A549 (cell line): ENCODE data around the gene BPIFB2. TPM values are rescaled to one million over a fixed set of nuclear protein-coding genes. Genes with fewer than 3 reads are reported as not detected.

Experiments used
- ATAC-seq, 2 experiments: fragments of 200-7000 bp in 1 of 2; fragments of >200 bp in 1 of 2; cut with Nextera tagmentation in 1 of 2; cut with Tn5 transposase in 1 of 2; 3 replicates each; pipeline versions ENCODE4 v1.8.0 to v1.9.1; 2018 to 2020; ENCODE audit warnings: mild to moderate bottlenecking in 1 of 2, moderate library complexity in 1 of 2
- CTCF ChIA-PET: fragments of 300-600 bp; sonication (Branson Sonifier 250); formaldehyde crosslinking; extraction: SDS; loops from one replicate; lab custom pipeline; 2021; ENCODE audit warnings: antibody characterized with exemption, inconsistent platforms; lab: Yijun Ruan, JAX
- POLR2A ChIA-PET: fragments of 350-600 bp; formaldehyde crosslinking; extraction: SDS; loops from one replicate; lab custom pipeline; 2021; ENCODE audit warnings: antibody characterized with exemption, inconsistent platforms; lab: Yijun Ruan, JAX
- DNase-seq, 2 experiments: peaks; one replicate each; pipeline versions ENCODE4 v3.0.0 to v3.0.0-alpha.2; 2011 to 2016; ENCODE audit warnings: low read depth in 1 of 2, low spot score in 1 of 2
- FAIRE-seq: peaks from 2 replicates; lab custom pipeline; 2011; peaks lifted over from hg19 to GRCh38; lab: Jason Lieb, UNC
- H3K27ac ChIP-seq, 2 experiments: fragments of >200 bp; sonication (Bioruptor Twin); formaldehyde crosslinking; 3 replicates each; pipeline ENCODE4 v1.5.1; 2016 to 2017
- H3K4me1 ChIP-seq: fragments of >200 bp; sonication (Bioruptor Twin); formaldehyde crosslinking; 3 replicates; pipeline ENCODE4 v1.6.1; 2016
- H3K4me2 ChIP-seq: fragments of >200 bp; sonication (Bioruptor Twin); formaldehyde crosslinking; 3 replicates; pipeline ENCODE4 v1.6.1; 2016
- H3K4me3 ChIP-seq: fragments of >200 bp; sonication (Bioruptor Twin); formaldehyde crosslinking; 3 replicates; pipeline ENCODE4 v1.5.1; 2016
- H3K9me3 ChIP-seq: fragments of >200 bp; sonication (Bioruptor Twin); formaldehyde crosslinking; 3 replicates; pipeline ENCODE4 v1.6.1; 2016
- BHLHE40 ChIP-seq: IDR thresholded peaks from 2 replicates; pipeline ENCODE4 v1.6.1; 2012; ENCODE audit warnings: low read depth, low read length, inconsistent platforms
- EHF ChIP-seq: fragments of 250-450 bp; sonication (Bioruptor Pico); IDR thresholded peaks from 2 replicates; pipeline ENCODE4 v1.5.0; 2020; ENCODE audit warnings: mild to moderate bottlenecking
- EP300 ChIP-seq, 2 experiments: fragments of >200 bp; sonication (Bioruptor Twin); formaldehyde crosslinking; IDR thresholded peaks; 2 replicates in 1 of 2; 3 replicates in 1 of 2; pipeline ENCODE4 v1.6.1; 2016 to 2017
- FOSB ChIP-seq: fragments of 250-450 bp; sonication (Bioruptor Pico); IDR thresholded peaks from 2 replicates; pipeline ENCODE4 v1.5.0; 2020; ENCODE audit warnings: mild to moderate bottlenecking, moderate library complexity
- HDAC2 ChIP-seq: fragments of 200-600 bp; sonication (generic); IDR thresholded peaks from 2 replicates; pipeline ENCODE4 v1.6.1; 2016
- HOXA7 ChIP-seq: fragments of 250-450 bp; sonication (Bioruptor Pico); IDR thresholded peaks from 2 replicates; pipeline ENCODE4 v1.5.0; 2020; ENCODE audit warnings: mild to moderate bottlenecking, moderate library complexity
- HOXB5 ChIP-seq: fragments of 250-450 bp; sonication (Bioruptor Pico); IDR thresholded peaks from 2 replicates; pipeline ENCODE4 v1.5.0; 2020; ENCODE audit warnings: mild to moderate bottlenecking, moderate library complexity
- NR3C1 ChIP-seq: fragments of >200 bp; sonication (Bioruptor Twin); formaldehyde crosslinking; IDR thresholded peaks from 3 replicates; pipeline ENCODE4 v1.6.1; 2017
- RCOR1 ChIP-seq: fragments of 150-350 bp; IDR thresholded peaks from 2 replicates; pipeline ENCODE4 v1.6.1; 2014; ENCODE audit warnings: antibody characterized with exemption, low read length, low read depth
- SREBF2 ChIP-seq: fragments of 450-650 bp; IDR thresholded peaks from 2 replicates; pipeline ENCODE4 v1.6.1; 2014; ENCODE audit warnings: mild to moderate bottlenecking, moderate library complexity
- TP53 ChIP-seq: fragments of 250-450 bp; sonication (Bioruptor Pico); IDR thresholded peaks from 2 replicates; pipeline ENCODE4 v1.5.0; 2021; ENCODE audit warnings: mild to moderate bottlenecking, moderate library complexity
- ZC3H11A ChIP-seq: fragments of 450-650 bp; IDR thresholded peaks from 2 replicates; pipeline ENCODE4 v1.6.1; 2014; ENCODE audit warnings: antibody characterized with exemption, mild to moderate bottlenecking
- ZNF302 ChIP-seq: fragments of 250-450 bp; sonication (Bioruptor Pico); IDR thresholded peaks from 2 replicates; pipeline ENCODE4 v1.9.0; 2021; ENCODE audit warnings: inconsistent platforms, mild to moderate bottlenecking, moderate library complexity
- WGBS: methylation state at CpG from one replicate; pipeline ENCODE4 v1.1.6; 2017; ENCODE audit errors: missing lambda C conversion rate; 5-methylcytosine and 5-hydroxymethylcytosine counted together
- polyA plus RNA-seq, 4 experiments: library from polyadenylated mRNA; depleted of rRNA in 3 of 4; stranded (reverse); fragments of >200 nt; fragmentation: RNase III in 1 of 4; extraction: RNeasy Plus Mini Kit Qiagen cat#74134 plus additional on column Dnase treatment in 1 of 4; gene quantifications; 2 replicates in 3 of 4; 3 replicates in 1 of 4; pipeline ENCODE4 v1.2.3, GENCODE V29; 2011 to 2017
- TF ChIP-seq, protein P1 (sequence below): fragments of 250-450 bp; sonication (Bioruptor Pico); IDR thresholded peaks from 2 replicates; pipeline ENCODE4 v1.5.0; 2021; ENCODE audit warnings: mild to moderate bottlenecking, moderate library complexity, borderline replicate concordance
- TF ChIP-seq, protein P2 (sequence below): fragments of >200 bp; sonication (Bioruptor Twin); formaldehyde crosslinking; IDR thresholded peaks from 2 replicates; pipeline ENCODE4 v1.6.1; 2016

Gene BPIFB2
- polyA plus RNA-seq, 2 of the 4 experiments (the other 2 are of a cell fraction): not detected

DNA sequence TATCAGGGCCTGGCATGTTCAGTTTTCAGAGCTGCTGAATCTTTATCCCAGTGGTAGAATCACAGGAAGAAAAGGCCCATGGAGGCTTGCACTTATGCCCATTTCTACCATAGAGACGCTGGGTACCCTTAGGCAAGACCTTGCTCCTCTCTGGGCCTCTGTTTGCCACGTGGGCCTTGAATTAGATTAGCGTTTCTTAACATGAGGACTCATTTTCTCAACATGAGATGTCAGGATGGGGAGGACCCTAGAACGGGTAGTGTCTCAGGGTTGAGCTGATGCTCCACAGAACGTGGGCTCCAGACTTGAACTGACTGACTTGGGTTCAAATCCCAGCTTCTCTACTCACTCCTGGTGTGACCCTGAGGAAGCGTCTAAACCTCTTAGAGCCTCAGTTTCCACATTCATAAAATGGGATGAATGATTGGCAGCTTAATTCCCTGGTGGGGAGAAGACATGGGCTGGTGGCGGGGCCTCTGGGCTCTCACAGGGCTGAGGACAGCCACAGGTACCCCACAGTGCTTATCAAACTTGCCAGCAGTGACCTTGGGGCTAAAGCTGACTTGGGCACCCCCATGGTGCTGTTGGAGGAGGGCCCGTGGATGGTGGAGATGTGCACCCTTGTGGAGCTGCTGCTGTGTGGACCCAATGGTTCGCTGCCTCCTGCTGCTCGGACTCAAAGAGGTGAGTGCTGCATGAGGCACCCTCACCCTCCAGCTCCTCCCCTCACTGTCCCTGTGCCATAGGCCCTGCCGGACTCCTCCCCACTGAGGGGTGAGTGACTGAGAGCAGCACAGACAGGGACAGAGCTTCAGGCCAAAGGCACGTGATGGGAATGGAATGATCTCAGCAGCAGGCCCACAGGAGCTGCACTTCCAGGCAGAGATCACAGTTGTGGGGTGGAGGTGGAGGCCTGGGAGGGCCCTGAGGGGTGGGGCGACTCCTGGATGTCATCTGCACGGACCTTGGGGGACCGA, 31.5 kb upstream of the BPIFB2 start:
- no peak overlapping the region for H3K4me2 ChIP-seq
- 0 out of 3 replicates have a peak, but pooled peaks cover 4% of the 10 kb centered on the region for H3K4me1 ChIP-seq
- no peak for FAIRE-seq
- no peak overlapping the region for H3K4me3 ChIP-seq
- H3K27ac ChIP-seq: no peak overlapping the region
- POLR2A ChIA-PET: no interaction called here
- no peaks in the 10 kb centered on the region for H3K9me3 ChIP-seq
- ATAC-seq: no peak
- no peak for DNase-seq
- WGBS: 48% methylated on average over 14 of the region's 15 CpGs
- TF ChIP-seq EP300 (IDR thresholded peaks at IDR 0.05) (no peak), TP53 (CRISPR knock-in tag) (no peak), BHLHE40 (no peak)
- TF ChIP-seq, protein P1, sequence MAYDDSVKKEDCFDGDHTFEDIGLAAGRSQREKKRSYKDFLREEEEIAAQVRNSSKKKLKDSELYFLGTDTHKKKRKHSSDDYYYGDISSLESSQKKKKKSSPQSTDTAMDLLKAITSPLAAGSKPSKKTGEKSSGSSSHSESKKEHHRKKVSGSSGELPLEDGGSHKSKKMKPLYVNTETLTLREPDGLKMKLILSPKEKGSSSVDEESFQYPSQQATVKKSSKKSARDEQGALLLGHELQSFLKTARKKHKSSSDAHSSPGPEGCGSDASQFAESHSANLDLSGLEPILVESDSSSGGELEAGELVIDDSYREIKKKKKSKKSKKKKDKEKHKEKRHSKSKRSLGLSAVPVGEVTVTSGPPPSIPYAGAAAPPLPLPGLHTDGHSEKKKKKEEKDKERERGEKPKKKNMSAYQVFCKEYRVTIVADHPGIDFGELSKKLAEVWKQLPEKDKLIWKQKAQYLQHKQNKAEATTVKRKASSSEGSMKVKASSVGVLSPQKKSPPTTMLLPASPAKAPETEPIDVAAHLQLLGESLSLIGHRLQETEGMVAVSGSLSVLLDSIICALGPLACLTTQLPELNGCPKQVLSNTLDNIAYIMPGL (CRISPR knock-in tag): no peak
- TF ChIP-seq, all 56 proteins: peak for 0
- CTCF ChIA-PET: interaction anchor here (1.1 to 1.5 kb wide), 3 partner anchors 15 to 120 kb away, joined by 3 to 5 read pairs (median 4); no protein-coding TSS in a partner anchor

- ATAC-seq (no peak), FAIRE-seq (no peak), DNase-seq (no peak)
- TF ChIP-seq HOXB5 (CRISPR knock-in tag): no peak
- TF ChIP-seq SREBF2: no peak
- no peak for TF ChIP-seq NR3C1
- TF ChIP-seq HDAC2: no peak
- TF ChIP-seq ZC3H11A: no peak
- no peak for TF ChIP-seq TP53 (CRISPR knock-in tag)
- TF ChIP-seq EHF (CRISPR knock-in tag): no peak
- TF ChIP-seq ZNF302: no peak
- Histone ChIP-seq H3K9me3 (no peaks in the 10 kb centered on the region), H3K4me2 (no peak overlapping the region), H3K27ac (no peak overlapping the region), H3K4me3 (no peak overlapping the region), H3K4me1 (0 out of 3 replicates have a peak, but pooled peaks cover 4% of the 10 kb centered on the region)
- CTCF ChIA-PET: interaction anchor here (1.3 to 1.5 kb wide), 2 partner anchors 31 to 120 kb away, joined by 3 to 4 read pairs; no protein-coding TSS in a partner anchor
- POLR2A ChIA-PET: no interaction called here
- 50% methylated on average over 6 of the region's 6 CpGs for WGBS
Observed at GRCh38 chr20:32976746-32977145, 30.8 kb upstream of the BPIFB2 start.

DNA sequence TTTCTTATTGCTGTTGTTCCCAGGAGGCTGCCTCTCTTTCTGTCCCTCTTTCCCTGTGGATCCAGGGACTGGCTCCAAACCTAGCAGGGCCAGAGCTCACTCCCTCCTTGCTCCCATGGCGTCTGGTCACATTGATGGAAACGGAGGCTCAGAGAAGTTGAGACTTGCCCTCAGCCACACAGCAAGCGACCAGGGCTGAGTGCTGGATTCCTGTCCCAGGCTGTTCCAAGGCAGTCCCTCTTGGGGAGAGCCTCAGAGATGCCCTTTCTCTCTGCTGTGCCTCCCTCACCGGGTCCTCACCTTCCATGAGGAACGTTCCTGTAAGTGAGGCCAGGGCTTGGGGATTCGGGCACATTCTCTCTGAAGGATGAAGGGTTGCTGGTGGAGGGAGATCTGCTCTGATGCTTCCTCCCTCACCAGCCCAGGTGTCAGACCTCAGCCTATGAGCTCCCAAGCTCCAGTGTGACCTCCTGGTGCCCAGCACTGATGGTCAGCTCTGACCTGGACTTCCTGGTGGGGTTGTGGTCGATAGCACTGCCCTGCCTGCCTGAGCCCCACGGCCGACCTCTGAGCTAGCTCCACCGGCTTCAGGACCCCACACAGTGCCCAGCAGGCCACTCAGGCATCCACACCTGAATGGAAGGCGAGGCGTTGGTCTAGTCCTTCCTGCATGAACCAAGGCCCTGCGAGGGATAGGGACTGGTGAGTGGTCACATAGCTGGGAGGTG, 30.1 kb upstream of the BPIFB2 start:
- Histone ChIP-seq H3K9me3 (no peaks in the 10 kb centered on the region), H3K4me1 (0 out of 3 replicates have a peak, but pooled peaks cover 4% of the 10 kb centered on the region), H3K4me2 (no peak overlapping the region), H3K4me3 (no peak overlapping the region), H3K27ac (no peak overlapping the region)
- ChIA-PET POLR2A (no interaction called here), CTCF (interaction anchor here (1.2 kb wide), 1 partner anchor 10 kb away, joined by 3 read pairs; no protein-coding TSS in a partner anchor)
- no peak for DNase-seq
- TF ChIP-seq, protein P2, sequence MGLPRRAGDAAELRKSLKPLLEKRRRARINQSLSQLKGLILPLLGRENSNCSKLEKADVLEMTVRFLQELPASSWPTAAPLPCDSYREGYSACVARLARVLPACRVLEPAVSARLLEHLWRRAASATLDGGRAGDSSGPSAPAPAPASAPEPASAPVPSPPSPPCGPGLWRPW: no peak
- TF ChIP-seq RCOR1 (no peak), NR3C1 (no peak), EP300 (IDR thresholded peaks at IDR 0.05) (no peak), HOXA7 (CRISPR knock-in tag) (no peak), FOSB (no peak)
- TF ChIP-seq, protein P1 (CRISPR knock-in tag): no peak
- 38% methylated on average over 12 of the region's 13 CpGs for WGBS
- no peak; a peak in 1 of 6 replicates for ATAC-seq
- no peak for FAIRE-seq
